ENCODE measurements around the gene CA6.

DNA sequence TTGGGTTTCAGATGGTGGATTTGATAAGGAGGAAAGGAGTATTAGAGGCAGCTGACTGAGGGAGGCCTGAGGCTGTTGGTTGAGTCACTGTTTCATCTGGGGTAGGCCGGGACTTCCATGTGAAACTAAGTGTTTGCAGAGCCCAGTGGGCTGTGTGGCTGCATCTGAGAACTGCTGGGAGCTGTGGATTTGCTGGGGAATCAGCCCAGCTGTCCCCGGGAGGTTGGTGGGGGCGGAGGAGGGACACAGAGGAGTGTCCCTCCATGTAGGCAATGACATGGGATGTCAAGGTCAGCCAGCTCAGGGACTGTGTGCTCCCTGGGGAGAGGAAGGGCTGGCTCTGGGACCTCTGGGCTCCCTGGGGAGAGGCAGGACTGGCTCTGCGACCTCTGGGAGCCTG is 44.2 kb downstream of the CA6 start:
- TF ChIP-seq EZH2 (IDR thresholded peaks at IDR 0.05; ENCODE audit: insufficient read depth, poor library complexity, severe bottlenecking) (no peak), EZH2phosphoT487 (IDR thresholded peaks at IDR 0.05; ENCODE audit: insufficient read depth, low read depth) (no peak)
